ENCODE measurements around the gene CTNND2. TPM values are rescaled to one million over a fixed set of nuclear protein-coding genes. Genes with fewer than 3 reads are reported as not detected.

The CTNND2 gene
- total RNA-seq, 1 experiment from 2014 or later: 7.0 TPM

GRCh38 chr5:11172484-11172883, 731.8 kb downstream of the CTNND2 start:
- Histone ChIP-seq H3K27me3 (ENCODE audit: insufficient read depth, low read length) (no peaks in the 10 kb centered on the region), H3K23me2 (ENCODE audit: insufficient read length, low read depth, low read length, poor library complexity, severe bottlenecking) (no peaks in the 10 kb centered on the region), H3K9ac (ENCODE audit: extremely low read depth, insufficient read length, low read length) (no peak overlapping the region), H2BK120ac (ENCODE audit: low read depth, low read length, poor library complexity, severe bottlenecking) (no peak overlapping the region), H3K79me2 (ENCODE audit: insufficient read depth, low read length) (no peaks in the 10 kb centered on the region), H4K5ac (ENCODE audit: insufficient read length, low read depth, low read length) (no peak overlapping the region), H4K91ac (ENCODE audit: insufficient read length, low read depth, low read length) (no peak overlapping the region), H3K4me2 (ENCODE audit: insufficient read depth, insufficient read length, low read length) (no peak overlapping the region), H2BK20ac (ENCODE audit: low read depth, low read length, poor library complexity, severe bottlenecking) (no peak overlapping the region), H2BK5ac (ENCODE audit: insufficient read length, low read length) (no peak overlapping the region), H3K4ac (ENCODE audit: low read depth, low read length) (no peak overlapping the region), H4K8ac (replicated peaks; ENCODE audit: insufficient read length, low read depth, low read length) (no peak overlapping the region), H2AFZ (ENCODE audit: low read length) (no peak overlapping the region), H2BK15ac (ENCODE audit: low read depth, low read length) (no peak overlapping the region), H3K18ac (ENCODE audit: insufficient read length, low read depth, low read length) (no peak overlapping the region), H2AK5ac (ENCODE audit: insufficient read length, low read length) (no peak overlapping the region), H3K27ac (ENCODE audit: insufficient read length, low read depth, low read length) (no peak overlapping the region), H4K20me1 (ENCODE audit: control insufficient read depth, insufficient read depth, insufficient read length) (no peaks in the 10 kb centered on the region), H3K4me1 (ENCODE audit: insufficient read depth, low read length) (no peaks in the 10 kb centered on the region; the same call in 1 of the 2 replicates), H2BK12ac (ENCODE audit: insufficient read length, low read depth, low read length) (no peak overlapping the region), H3K56ac (ENCODE audit: insufficient read length, low read depth, low read length) (no peak overlapping the region), H3K14ac (ENCODE audit: insufficient read depth, low read length) (no peak overlapping the region), H3K23ac (ENCODE audit: insufficient read length, low read depth, low read length) (no peak overlapping the region), H3T11ph (ENCODE audit: low read length) (no peak overlapping the region), H3K79me1 (ENCODE audit: insufficient read depth, low read depth, low read length, poor library complexity, severe bottlenecking) (no peaks in the 10 kb centered on the region), H3K9me3 (ENCODE audit: control insufficient read depth, low read depth, low read length) (no peaks in the 10 kb centered on the region)
- no peaks in the 10 kb centered on the region for H3K36me3 Mint-ChIP-seq (ENCODE audit: insufficient read depth in 1 of 3, low read depth in 3 of 3)
- no peak for TF ChIP-seq CTCF (conservative IDR thresholded peaks at IDR 0.05)
- no peak overlapping the region for H3K4me3 Mint-ChIP-seq
- H3K27ac Mint-ChIP-seq: no peak overlapping the region
- no peaks in the 10 kb centered on the region for H3K27me3 Mint-ChIP-seq (ENCODE audit: low read depth)
- no peak for DNase-seq
- WGBS (ENCODE audit: extremely low coverage, insufficient read length, low lambda C conversion rate): no CpG with 5 or more reads among the region's 5 CpGs
- H3K9me3 Mint-ChIP-seq: no peaks in the 10 kb centered on the region
- 0 out of 4 replicates have a peak, but pooled peaks cover 0 to 7% of the 10 kb centered on the region in 2 experiments for H3K4me1 Mint-ChIP-seq
